K562 (cell line): ENCODE results near the gene NDUFS8. TPM values are rescaled to one million over a fixed set of nuclear protein-coding genes. Genes with fewer than 3 reads are reported as not detected.

Experiments
- ARHGAP35 ChIP-seq: fragments of 450-650 bp; IDR thresholded peaks from 2 replicates; pipeline ENCODE4 v1.6.1; 2018; ENCODE audit not compliant: partially characterized antibody
- DDX20 ChIP-seq: fragments of 450-650 bp; IDR thresholded peaks from 2 replicates; pipeline ENCODE4 v1.6.1; 2016; ENCODE audit warnings: missing genetic modification characterization, low read depth, mild to moderate bottlenecking, missing compliant biosample characterization, moderate library complexity
- EP400 ChIP-seq: fragments of 450-650 bp; IDR thresholded peaks from 2 replicates; pipeline ENCODE4 v1.6.1; 2017; ENCODE audit warnings: antibody characterized with exemption, mild to moderate bottlenecking, moderate library complexity
- FOXM1 ChIP-seq, 2 experiments: fragments of 450-650 bp in 1 of 2; sonication (generic) in 1 of 2; formaldehyde crosslinking in 1 of 2; IDR thresholded peaks; 2 replicates each; pipeline versions ENCODE4 v1.6.1 to v1.9.0; 2017 to 2022; ENCODE audit warnings: low read depth in 2 of 2, mild to moderate bottlenecking in 2 of 2, missing genetic modification reagents in 1 of 2, moderate library complexity in 1 of 2
- RBM39 ChIP-seq: fragments of 200-400 bp; formaldehyde crosslinking; optimal IDR thresholded peaks from 2 replicates; pipeline ENCODE3; 2018; ENCODE audit warnings: low read depth, low read length
- SNRNP70 ChIP-seq: fragments of 200-400 bp; formaldehyde crosslinking; optimal IDR thresholded peaks from 2 replicates; pipeline ENCODE3; 2017; ENCODE audit warnings: low read depth, low read length
- SREBF2 ChIP-seq: sonication (generic); formaldehyde crosslinking; IDR thresholded peaks from 2 replicates; pipeline ENCODE4 v1.4.0; 2020; ENCODE audit warnings: mild to moderate bottlenecking, missing genetic modification reagents
- THRAP3 ChIP-seq: fragments of 450-650 bp; IDR thresholded peaks from 2 replicates; pipeline ENCODE4 v1.6.1; 2016; ENCODE audit warnings: mild to moderate bottlenecking, inconsistent platforms, borderline replicate concordance
- ZNF146 ChIP-seq: IDR thresholded peaks from one replicate; pipeline ENCODE4 v1.6.1; 2018; ENCODE audit warnings: missing compliant biosample characterization; ENCODE audit not compliant: unreplicated experiment
- ZNF324 ChIP-seq: fragments of 250-450 bp; sonication (Bioruptor Pico); IDR thresholded peaks from 2 replicates; pipeline ENCODE4 v1.4.0; 2020; ENCODE audit warnings: mild to moderate bottlenecking
- ZNF347 ChIP-seq: fragments of 450-650 bp; formaldehyde crosslinking; IDR thresholded peaks from 2 replicates; pipeline ENCODE4 v1.4.0; 2020; ENCODE audit warnings: low read depth, mild to moderate bottlenecking, moderate library complexity
- ZNF41 ChIP-seq: fragments of 250-450 bp; sonication (Bioruptor Pico); conservative IDR thresholded peaks from 2 replicates; pipeline ENCODE4 v1.4.0; 2020; ENCODE audit warnings: mild to moderate bottlenecking
- ZNF696 ChIP-seq: fragments of 250-450 bp; sonication (Bioruptor Pico); conservative IDR thresholded peaks from 2 replicates; pipeline ENCODE4 v1.4.0; 2020; ENCODE audit warnings: mild to moderate bottlenecking, moderate library complexity
- polyA plus RNA-seq, 8 experiments: library from polyadenylated mRNA; depleted of rRNA in 4 of 8; stranded (reverse) in 5 of 8; unstranded in 3 of 8; fragments of >200 nt; fragmentation: Nextera tagmentation in 2 of 8; fragmentation: Illumina TruSeq in 1 of 8; extraction: Ambion mirVana in 2 of 8; extraction: Trizol in 1 of 8; gene quantifications; 2 replicates each; pipeline versions ENCODE4 v1.2.1 to v1.2.3, GENCODE V29; 2011 to 2014; ENCODE audit warnings: inconsistent platforms in 1 of 8, missing spikeins in 1 of 8
- total RNA-seq, 7 experiments: library from RNA; depleted of rRNA in 6 of 7; stranded (reverse); fragments of >200 nt in 6 of 7; fragmentation: Illumina TruSeq in 2 of 7; extraction: Trizol in 2 of 7; gene quantifications; 2 replicates each; pipeline versions ENCODE4 v1.2.1 to v1.2.3, GENCODE V29; 2011 to 2021; ENCODE audit warnings: low replicate concordance in 1 of 7
- TF ChIP-seq, protein P1 (sequence below): fragments of 450-650 bp; formaldehyde crosslinking; IDR thresholded peaks from 2 replicates; pipeline ENCODE4 v1.4.0; 2020; ENCODE audit warnings: mild to moderate bottlenecking
- TF ChIP-seq, protein P2 (sequence below): sonication (generic); formaldehyde crosslinking; IDR thresholded peaks from 2 replicates; pipeline ENCODE4 v1.8.1; 2022; ENCODE audit warnings: missing genetic modification reagents
- TF ChIP-seq, protein P3 (sequence below), 2 experiments: fragments of 250-450 bp in 1 of 2; fragments of 450-650 bp in 1 of 2; sonication (Bioruptor Pico) in 1 of 2; IDR thresholded peaks; 2 replicates each; pipeline versions ENCODE4 v1.6.1 to v1.8.0; 2016 to 2021; ENCODE audit warnings: mild to moderate bottlenecking in 2 of 2, moderate library complexity in 2 of 2, missing compliant biosample characterization in 1 of 2, missing genetic modification characterization in 1 of 2
- TF ChIP-seq, protein P4 (sequence below), 2 experiments: IDR thresholded peaks in 1 of 2; conservative IDR thresholded peaks in 1 of 2; 2 replicates each; pipeline ENCODE4 v1.6.1; 2016; ENCODE audit warnings: low read depth in 2 of 2, mild to moderate bottlenecking in 1 of 2, missing compliant biosample characterization in 1 of 2, missing genetic modification characterization in 1 of 2, moderate library complexity in 1 of 2
- TF ChIP-seq, protein P5 (sequence below): fragments of 450-650 bp; IDR thresholded peaks from 2 replicates; pipeline ENCODE4 v1.6.1; 2014; ENCODE audit warnings: low read depth, mild to moderate bottlenecking, moderate library complexity, borderline replicate concordance

The NDUFS8 gene
- total and polyA plus RNA-seq, 9 of the 15 experiments (the other 6 are each of a cell fraction or from before 2014, with no cell fraction given): 36.5 to 351 (median 101) TPM

DNA sequence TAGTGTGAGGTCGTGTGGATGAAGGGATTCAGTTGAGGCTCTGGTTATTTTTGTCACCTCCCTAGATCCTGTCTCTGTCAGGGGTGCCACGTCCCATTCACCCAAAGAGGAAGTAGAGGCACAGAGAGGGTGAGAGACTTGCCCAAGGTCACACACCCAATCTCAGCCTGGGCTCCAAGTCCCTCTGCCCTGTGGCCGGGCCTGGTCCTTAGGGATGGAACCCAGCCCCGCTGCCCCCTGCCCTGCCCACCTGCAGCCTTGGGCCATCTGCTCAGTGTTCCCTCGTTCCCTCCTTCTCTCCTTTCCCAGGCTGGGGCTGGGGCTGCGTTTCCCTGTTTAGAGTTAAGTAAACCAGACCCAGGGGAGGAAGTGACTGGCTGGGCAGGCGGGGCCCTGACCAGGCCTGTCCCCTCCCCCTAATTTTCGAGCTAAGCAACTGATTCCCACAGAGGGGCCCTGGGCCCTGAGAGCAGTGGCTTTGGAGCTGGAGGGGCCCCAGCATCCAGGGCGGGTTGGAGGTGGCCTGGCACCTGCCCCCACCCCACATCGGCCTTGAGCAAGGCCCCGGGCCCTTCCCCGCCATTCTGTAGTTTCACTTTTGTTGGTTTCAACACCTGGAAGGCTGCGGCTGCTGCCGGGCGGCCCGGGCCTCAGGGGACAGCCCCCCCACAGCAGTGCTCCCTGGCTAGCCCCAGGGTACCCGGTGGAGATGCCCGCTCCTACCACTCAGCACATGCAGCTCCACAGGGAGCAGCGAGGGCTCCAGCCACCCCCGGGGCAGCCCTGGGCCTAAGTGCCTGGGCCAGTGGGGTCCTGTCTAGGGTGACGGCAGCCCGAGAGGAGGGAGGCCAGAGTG lies 9.8 kb downstream of the NDUFS8 start (continued):
- TF ChIP-seq, protein P1, sequence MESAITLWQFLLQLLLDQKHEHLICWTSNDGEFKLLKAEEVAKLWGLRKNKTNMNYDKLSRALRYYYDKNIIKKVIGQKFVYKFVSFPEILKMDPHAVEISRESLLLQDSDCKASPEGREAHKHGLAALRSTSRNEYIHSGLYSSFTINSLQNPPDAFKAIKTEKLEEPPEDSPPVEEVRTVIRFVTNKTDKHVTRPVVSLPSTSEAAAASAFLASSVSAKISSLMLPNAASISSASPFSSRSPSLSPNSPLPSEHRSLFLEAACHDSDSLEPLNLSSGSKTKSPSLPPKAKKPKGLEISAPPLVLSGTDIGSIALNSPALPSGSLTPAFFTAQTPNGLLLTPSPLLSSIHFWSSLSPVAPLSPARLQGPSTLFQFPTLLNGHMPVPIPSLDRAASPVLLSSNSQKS (CRISPR knock-in tag): no peak
- no peak for TF ChIP-seq ZNF696 (CRISPR knock-in tag)
- no peak for TF ChIP-seq RBM39
- TF ChIP-seq, protein P2, sequence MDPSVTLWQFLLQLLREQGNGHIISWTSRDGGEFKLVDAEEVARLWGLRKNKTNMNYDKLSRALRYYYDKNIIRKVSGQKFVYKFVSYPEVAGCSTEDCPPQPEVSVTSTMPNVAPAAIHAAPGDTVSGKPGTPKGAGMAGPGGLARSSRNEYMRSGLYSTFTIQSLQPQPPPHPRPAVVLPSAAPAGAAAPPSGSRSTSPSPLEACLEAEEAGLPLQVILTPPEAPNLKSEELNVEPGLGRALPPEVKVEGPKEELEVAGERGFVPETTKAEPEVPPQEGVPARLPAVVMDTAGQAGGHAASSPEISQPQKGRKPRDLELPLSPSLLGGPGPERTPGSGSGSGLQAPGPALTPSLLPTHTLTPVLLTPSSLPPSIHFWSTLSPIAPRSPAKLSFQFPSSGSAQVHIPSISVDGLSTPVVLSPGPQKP (CRISPR knock-in tag): no peak
- TF ChIP-seq, protein P3, sequence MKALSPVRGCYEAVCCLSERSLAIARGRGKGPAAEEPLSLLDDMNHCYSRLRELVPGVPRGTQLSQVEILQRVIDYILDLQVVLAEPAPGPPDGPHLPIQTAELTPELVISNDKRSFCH (CRISPR knock-in tag; IDR thresholded peaks at IDR 0.05): no peak
- TF ChIP-seq, protein P3 (tag; IDR thresholded peaks at IDR 0.05): peak; percentile 34; the same call in 1 of the 2 replicates
- TF ChIP-seq FOXM1 (IDR thresholded peaks at IDR 0.05; ENCODE audit: low read depth): no peak
- TF ChIP-seq FOXM1 (CRISPR knock-in tag; IDR thresholded peaks at IDR 0.05; ENCODE audit: low read depth): no peak
- no peak for TF ChIP-seq DDX20 (tag)
- TF ChIP-seq ZNF324 (CRISPR knock-in tag): no peak
- TF ChIP-seq, protein P4, sequence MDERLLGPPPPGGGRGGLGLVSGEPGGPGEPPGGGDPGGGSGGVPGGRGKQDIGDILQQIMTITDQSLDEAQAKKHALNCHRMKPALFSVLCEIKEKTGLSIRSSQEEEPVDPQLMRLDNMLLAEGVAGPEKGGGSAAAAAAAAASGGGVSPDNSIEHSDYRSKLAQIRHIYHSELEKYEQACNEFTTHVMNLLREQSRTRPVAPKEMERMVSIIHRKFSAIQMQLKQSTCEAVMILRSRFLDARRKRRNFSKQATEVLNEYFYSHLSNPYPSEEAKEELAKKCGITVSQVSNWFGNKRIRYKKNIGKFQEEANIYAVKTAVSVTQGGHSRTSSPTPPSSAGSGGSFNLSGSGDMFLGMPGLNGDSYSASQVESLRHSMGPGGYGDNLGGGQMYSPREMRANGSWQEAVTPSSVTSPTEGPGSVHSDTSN (CRISPR knock-in tag; IDR thresholded peaks at IDR 0.05; ENCODE audit: low read depth): no peak
- TF ChIP-seq, protein P4 (tag; conservative IDR thresholded peaks at IDR 0.05; ENCODE audit: low read depth): no peak
- no peak for TF ChIP-seq ZNF347 (CRISPR knock-in tag)
- TF ChIP-seq, protein P5, sequence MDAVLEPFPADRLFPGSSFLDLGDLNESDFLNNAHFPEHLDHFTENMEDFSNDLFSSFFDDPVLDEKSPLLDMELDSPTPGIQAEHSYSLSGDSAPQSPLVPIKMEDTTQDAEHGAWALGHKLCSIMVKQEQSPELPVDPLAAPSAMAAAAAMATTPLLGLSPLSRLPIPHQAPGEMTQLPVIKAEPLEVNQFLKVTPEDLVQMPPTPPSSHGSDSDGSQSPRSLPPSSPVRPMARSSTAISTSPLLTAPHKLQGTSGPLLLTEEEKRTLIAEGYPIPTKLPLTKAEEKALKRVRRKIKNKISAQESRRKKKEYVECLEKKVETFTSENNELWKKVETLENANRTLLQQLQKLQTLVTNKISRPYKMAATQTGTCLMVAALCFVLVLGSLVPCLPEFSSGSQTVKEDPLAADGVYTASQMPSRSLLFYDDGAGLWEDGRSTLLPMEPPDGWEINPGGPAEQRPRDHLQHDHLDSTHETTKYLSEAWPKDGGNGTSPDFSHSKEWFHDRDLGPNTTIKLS: peak; percentile 65; the same call in 1 of the 2 replicates
- TF ChIP-seq SREBF2 (CRISPR knock-in tag): no peak
- no peak for TF ChIP-seq ZNF146 (CRISPR knock-in tag)
- TF ChIP-seq EP400: peak; percentile 56; the same call in 1 of the 2 replicates
- no peak for TF ChIP-seq THRAP3
- TF ChIP-seq ZNF41 (CRISPR knock-in tag): no peak
- TF ChIP-seq SNRNP70: no peak
- no peak for TF ChIP-seq ARHGAP35
